WTC11 (cell line): ENCODE results near the gene AGPAT4. TPM values are rescaled to one million over a fixed set of nuclear protein-coding genes. Genes with fewer than 3 reads are reported as not detected.

Experiments
- ATAC-seq: fragments of 200-7000 bp; cut with Tn5 transposase; 2 replicates; pipeline ENCODE4 v1.10.0; 2021; ENCODE audit warnings: mild to moderate bottlenecking, moderate library complexity
- CTCF ChIA-PET: fragments of 300-600 bp; sonication (Branson Sonifier 250); formaldehyde crosslinking; loops from one replicate; lab custom pipeline; 2021; ENCODE audit warnings: antibody characterized with exemption; lab: Charles Lee
- POLR2A ChIA-PET: fragments of 350-600 bp; sonication (Branson Sonifier 250); formaldehyde crosslinking; loops from one replicate; lab custom pipeline; 2021; ENCODE audit warnings: antibody characterized with exemption; lab: Charles Lee
- DNase-seq: peaks from one replicate; pipeline ENCODE4 v3.0.0; 2021; ENCODE audit warnings: low spot score
- H3K27ac Mint-ChIP-seq: 2 replicates; pipeline ENCODE4 v1.8.0; 2021; ENCODE audit warnings: mixed read lengths
- H3K27me3 Mint-ChIP-seq: 2 replicates; pipeline ENCODE4 v1.8.0; 2021; ENCODE audit warnings: low read depth, mild to moderate bottlenecking, moderate library complexity, mixed read lengths
- H3K36me3 Mint-ChIP-seq: 2 replicates; pipeline ENCODE4 v1.8.0; 2021; ENCODE audit warnings: mixed read lengths
- H3K4me1 Mint-ChIP-seq: 2 replicates; pipeline ENCODE4 v1.8.0; 2022; ENCODE audit warnings: mixed read lengths
- H3K4me3 Mint-ChIP-seq: 2 replicates; pipeline ENCODE4 v1.8.0; 2021; ENCODE audit warnings: mild to moderate bottlenecking, moderate library complexity, mixed read lengths
- H3K9me3 Mint-ChIP-seq: 2 replicates; pipeline ENCODE4 v1.8.0; 2021; ENCODE audit warnings: mixed read lengths
- AFF4 ChIP-seq: sonication (generic); formaldehyde crosslinking; IDR thresholded peaks from 2 replicates; pipeline ENCODE4 v1.8.1; 2023; ENCODE audit warnings: mild to moderate bottlenecking, missing genetic modification reagents, borderline replicate concordance
- ARID4B ChIP-seq: sonication (generic); formaldehyde crosslinking; IDR thresholded peaks from 2 replicates; pipeline ENCODE4 v1.8.0; 2023; ENCODE audit warnings: missing genetic modification reagents, mild to moderate bottlenecking, borderline replicate concordance
- ATF2 ChIP-seq: sonication (generic); formaldehyde crosslinking; IDR thresholded peaks from 2 replicates; pipeline ENCODE4 v1.8.1; 2022; ENCODE audit warnings: low read depth, missing genetic modification reagents, borderline replicate concordance
- ATF6 ChIP-seq: sonication (generic); formaldehyde crosslinking; IDR thresholded peaks from 2 replicates; pipeline ENCODE4 v1.8.1; 2023; ENCODE audit warnings: mild to moderate bottlenecking, missing genetic modification reagents
- CREM ChIP-seq: sonication (generic); formaldehyde crosslinking; IDR thresholded peaks from 2 replicates; pipeline ENCODE4 v1.8.1; 2022; ENCODE audit warnings: mild to moderate bottlenecking, missing genetic modification reagents, moderate library complexity
- E2F1 ChIP-seq: sonication (generic); formaldehyde crosslinking; IDR thresholded peaks from 2 replicates; pipeline ENCODE4 v1.8.0; 2022; ENCODE audit warnings: mild to moderate bottlenecking, missing genetic modification reagents
- GRHL2 ChIP-seq: fragments of 250-450 bp; sonication (Bioruptor Pico); IDR thresholded peaks from 2 replicates; pipeline ENCODE4 v1.8.0; 2022; ENCODE audit warnings: mild to moderate bottlenecking, moderate library complexity; ENCODE audit not compliant: insufficient replicate concordance, severe bottlenecking
- JAZF1 ChIP-seq: fragments of 250-450 bp; sonication (Bioruptor Pico); IDR thresholded peaks from 2 replicates; pipeline ENCODE4 v1.9.0; 2021; ENCODE audit warnings: moderate library complexity, mild to moderate bottlenecking, inconsistent platforms
- MYBL2 ChIP-seq: sonication (generic); formaldehyde crosslinking; IDR thresholded peaks from 2 replicates; pipeline ENCODE4 v1.8.1; 2023; ENCODE audit warnings: mild to moderate bottlenecking, moderate library complexity, missing genetic modification reagents
- OVOL2 ChIP-seq: fragments of 250-450 bp; sonication (Bioruptor Pico); IDR thresholded peaks from 2 replicates; pipeline ENCODE4 v1.9.0; 2021; ENCODE audit warnings: mild to moderate bottlenecking, borderline replicate concordance
- PREB ChIP-seq: sonication (generic); formaldehyde crosslinking; IDR thresholded peaks from 2 replicates; pipeline ENCODE4 v1.8.1; 2022; ENCODE audit warnings: mild to moderate bottlenecking, missing genetic modification reagents, moderate library complexity, borderline replicate concordance
- SP1 ChIP-seq: sonication (generic); formaldehyde crosslinking; conservative IDR thresholded peaks from 2 replicates; pipeline ENCODE4 v1.8.1; 2022; ENCODE audit warnings: missing genetic modification reagents
- ZMAT4 ChIP-seq: fragments of 250-450 bp; sonication (Bioruptor Pico); IDR thresholded peaks from 2 replicates; pipeline ENCODE4 v1.9.0; 2021; ENCODE audit warnings: mild to moderate bottlenecking
- ZNF425 ChIP-seq: fragments of 250-450 bp; sonication (Bioruptor Pico); conservative IDR thresholded peaks from 2 replicates; pipeline ENCODE4 v1.9.0; 2021; ENCODE audit warnings: mild to moderate bottlenecking
- ZNF671 ChIP-seq: fragments of 250-450 bp; sonication (Bioruptor Pico); IDR thresholded peaks from 2 replicates; pipeline ENCODE4 v1.8.0; 2021; ENCODE audit warnings: mild to moderate bottlenecking
- total RNA-seq: library from RNA; stranded (reverse); gene quantifications from 3 replicates; pipeline ENCODE4 v1.2.3, GENCODE V29; 2021

The AGPAT4 gene
- total RNA-seq, 1 experiment from 2014 or later = 19.7 TPM

- TF ChIP-seq PREB (no peak), GRHL2 (CRISPR knock-in tag) (no peak), CREM (CRISPR knock-in tag) (no peak), MYBL2 (CRISPR knock-in tag) (no peak)
Measured at GRCh38 chr6:161218222-161218621, 55.6 kb downstream of the AGPAT4 start (continued).

- H3K36me3 Mint-ChIP-seq = peaks cover 79% of the 10 kb centered on the region
- ATAC-seq (no peak), DNase-seq (no peak)
- ChIA-PET CTCF (interaction anchor here (0.6 to 1.8 kb wide), 8 partner anchors 10 to 153 kb away, joined by 3 to 7 read pairs (median 3); no protein-coding TSS in a partner anchor), POLR2A (interaction anchor here (0.7 kb wide), 1 partner anchor 16 kb away, joined by 5 read pairs; no protein-coding TSS in a partner anchor)
- H3K27ac Mint-ChIP-seq = no peak overlapping the region
- no peak for TF ChIP-seq ZMAT4 (CRISPR knock-in tag)
- no peak for TF ChIP-seq ARID4B (CRISPR knock-in tag)
- no peak for TF ChIP-seq JAZF1
- TF ChIP-seq ATF2 (CRISPR knock-in tag) = no peak
- TF ChIP-seq ZNF671 (CRISPR knock-in tag) = no peak
- no peak overlapping the region for H3K4me3 Mint-ChIP-seq
- H3K9me3 Mint-ChIP-seq = peaks cover 51% of the 10 kb centered on the region
- H3K27me3 Mint-ChIP-seq = no peaks in the 10 kb centered on the region
- H3K4me1 Mint-ChIP-seq = no peaks in the 10 kb centered on the region
Measured at GRCh38 chr6:161217628-161218027, 56.2 kb downstream of the AGPAT4 start.

- Mint-ChIP-seq H3K27ac (no peak overlapping the region), H3K4me1 (no peaks in the 10 kb centered on the region), H3K9me3 (peaks cover 58% of the 10 kb centered on the region), H3K4me3 (no peak overlapping the region), H3K36me3 (peaks cover 83% of the 10 kb centered on the region), H3K27me3 (no peaks in the 10 kb centered on the region)
- DNase-seq = no peak
- CTCF ChIA-PET = no interaction called here
- POLR2A ChIA-PET = no interaction called here
- ATAC-seq = no peak
- TF ChIP-seq ZNF425 (CRISPR knock-in tag) = no peak
- TF ChIP-seq E2F1 (CRISPR knock-in tag) = no peak
- TF ChIP-seq ATF6 (CRISPR knock-in tag) = no peak
- no peak for TF ChIP-seq OVOL2 (CRISPR knock-in tag)
- no peak for TF ChIP-seq SP1 (CRISPR knock-in tag)
- TF ChIP-seq AFF4 = no peak
- no peak for TF ChIP-seq JAZF1
Measured at GRCh38 chr6:161216616-161217205, 57.1 kb downstream of the AGPAT4 start.
